GM19455 (cell line): ENCODE data around the gene KLHL40.

ENCODE experiments used
- ATAC-seq: cut with Tn5 transposase; IDR thresholded peaks from one replicate; pipeline ENCODE4 v1.9.1; 2021; ENCODE audit not compliant: unreplicated experiment

Gene KLHL40

GRCh38 chr3:42702066-42702951, 17.0 kb downstream of the KLHL40 start, which contains the start of gene HHATL:
TSS of gene HHATL (minus strand) at chr3:42702798. CDS start at chr3:42700826, 1,972 bp downstream.
- ATAC-seq = no peak

GRCh38 chr3:42702982-42703694, 17.8 kb downstream of the KLHL40 start:
- ATAC-seq = no peak

- ATAC-seq = no peak
These were observed 18.3 kb downstream of the KLHL40 start for GRCh38 chr3:42703695-42704025.

- no peak for ATAC-seq
These were observed 19.0 kb downstream of the KLHL40 start for GRCh38 chr3:42704136-42704841.

GRCh38 chr3:42705058-42705767, 19.9 kb downstream of the KLHL40 start:
- no peak for ATAC-seq

- ATAC-seq = no peak
These were observed 20.7 kb downstream of the KLHL40 start for GRCh38 chr3:42705962-42706585.

- ATAC-seq = no peak
These were observed 21.6 kb downstream of the KLHL40 start for GRCh38 chr3:42706721-42707619.

GRCh38 chr3:42707620-42708355, 22.5 kb downstream of the KLHL40 start:
- no peak for ATAC-seq

- ATAC-seq = no peak
These were observed 23.3 kb downstream of the KLHL40 start for GRCh38 chr3:42708611-42709151.

GRCh38 chr3:42709621-42710020, 24.3 kb downstream of the KLHL40 start:
- no peak for ATAC-seq

- ATAC-seq = no peak
These were observed 25.1 kb downstream of the KLHL40 start for GRCh38 chr3:42710323-42711021.

- ATAC-seq = no peak
These were observed 26.4 kb downstream of the KLHL40 start for GRCh38 chr3:42711491-42712343.

- no peak for ATAC-seq
These were observed 27.0 kb downstream of the KLHL40 start for GRCh38 chr3:42712344-42712648.

GRCh38 chr3:42712688-42713372, 27.5 kb downstream of the KLHL40 start:
- ATAC-seq = no peak

- ATAC-seq = no peak
These were observed 28.4 kb downstream of the KLHL40 start for GRCh38 chr3:42713747-42714146.

GRCh38 chr3:42714171-42714852, 29.0 kb downstream of the KLHL40 start:
- no peak for ATAC-seq
